CD8-positive, alpha-beta memory T cell (primary cell): ENCODE data around the gene IGF2BP1. TPM values are rescaled to one million over a fixed set of nuclear protein-coding genes. Genes with fewer than 3 reads are reported as not detected.

Experiments
- CTCF ChIA-PET: fragments of 350-600 bp; sonication (Branson Sonifier 250); formaldehyde crosslinking; loops from one replicate; lab custom pipeline; 2021; ENCODE audit warnings: antibody characterized with exemption; lab: Charles Lee
- POLR2A ChIA-PET: fragments of 350-600 bp; sonication (Branson Sonifier 250); formaldehyde crosslinking; loops from one replicate; lab custom pipeline; 2021; ENCODE audit warnings: antibody characterized with exemption; lab: Charles Lee
- DNase-seq, 5 donors: peaks; one replicate each; pipeline versions ENCODE4 v3.0.0 to v3.0.0-alpha.2; 2020 to 2022; ENCODE audit warnings: mixed read lengths in 1 of 5
- H3K27ac ChIP-seq: one replicate; pipeline ENCODE4 v1.7.0; 2013; ENCODE audit warnings: low read depth, mild to moderate bottlenecking, low read length, moderate library complexity
- H3K27me3 ChIP-seq: 2 replicates; pipeline ENCODE4 v1.7.0; 2013; ENCODE audit warnings: low read length, mild to moderate bottlenecking; ENCODE audit not compliant: insufficient read depth, poor library complexity, severe bottlenecking
- H3K36me3 ChIP-seq: 2 replicates; pipeline ENCODE4 v1.7.0; 2013; ENCODE audit warnings: mild to moderate bottlenecking, low read length, moderate library complexity; ENCODE audit not compliant: insufficient read depth
- H3K4me1 ChIP-seq: 2 replicates; pipeline ENCODE4 v1.7.0; 2013; ENCODE audit warnings: mild to moderate bottlenecking, low read length, moderate library complexity; ENCODE audit not compliant: insufficient read depth
- H3K4me3 ChIP-seq: 2 replicates; pipeline ENCODE4 v1.7.0; 2013; ENCODE audit warnings: mild to moderate bottlenecking, low read length
- H3K9me3 ChIP-seq: 2 replicates; pipeline ENCODE4 v1.7.0; 2013; ENCODE audit warnings: mild to moderate bottlenecking, low read length
- H3K27ac Mint-ChIP-seq, 8 donors: one replicate each; pipeline ENCODE4 v1.8.0; 2020 to 2021; ENCODE audit warnings: mixed read lengths in 8 of 8, mild to moderate bottlenecking in 6 of 8, inconsistent platforms in 3 of 8, moderate library complexity in 3 of 8
- H3K27me3 Mint-ChIP-seq, 2 donors: one replicate each; pipeline ENCODE4 v1.8.0; 2020 to 2021; ENCODE audit warnings: mixed read lengths in 2 of 2, mild to moderate bottlenecking in 1 of 2, moderate library complexity in 1 of 2
- H3K36me3 Mint-ChIP-seq, 3 donors: one replicate each; pipeline ENCODE4 v1.8.0; 2020 to 2021; ENCODE audit warnings: mixed read lengths in 3 of 3, inconsistent platforms in 1 of 3, mild to moderate bottlenecking in 1 of 3
- H3K4me1 Mint-ChIP-seq, 3 donors: one replicate each; pipeline ENCODE4 v1.8.0; 2020 to 2021; ENCODE audit warnings: mixed read lengths in 3 of 3, inconsistent platforms in 1 of 3, mild to moderate bottlenecking in 1 of 3
- H3K4me3 Mint-ChIP-seq, 7 donors: one replicate each; pipeline ENCODE4 v1.8.0; 2020 to 2021; ENCODE audit warnings: mixed read lengths in 7 of 7, mild to moderate bottlenecking in 6 of 7, moderate library complexity in 4 of 7, inconsistent platforms in 2 of 7
- H3K9me3 Mint-ChIP-seq, 5 donors: one replicate each; pipeline ENCODE4 v1.8.0; 2020 to 2022; ENCODE audit warnings: mixed read lengths in 5 of 5, mild to moderate bottlenecking in 3 of 5, moderate library complexity in 2 of 5, inconsistent platforms in 1 of 5
- polyA plus RNA-seq: library from polyadenylated mRNA; unstranded; fragments of 300-500 nt; fragmentation: Illumina TruSeq; gene quantifications from one replicate; pipeline ENCODE4 v1.2.3, GENCODE V29; 2021
- total RNA-seq, 2 experiments: library from RNA; stranded (reverse); gene quantifications; one replicate each; pipeline ENCODE4 v1.2.3, GENCODE V29; 2021

Gene IGF2BP1
- total RNA-seq, result under 1 TPM; 0.24 to 0.28 TPM
- not detected for polyA plus RNA-seq

DNA sequence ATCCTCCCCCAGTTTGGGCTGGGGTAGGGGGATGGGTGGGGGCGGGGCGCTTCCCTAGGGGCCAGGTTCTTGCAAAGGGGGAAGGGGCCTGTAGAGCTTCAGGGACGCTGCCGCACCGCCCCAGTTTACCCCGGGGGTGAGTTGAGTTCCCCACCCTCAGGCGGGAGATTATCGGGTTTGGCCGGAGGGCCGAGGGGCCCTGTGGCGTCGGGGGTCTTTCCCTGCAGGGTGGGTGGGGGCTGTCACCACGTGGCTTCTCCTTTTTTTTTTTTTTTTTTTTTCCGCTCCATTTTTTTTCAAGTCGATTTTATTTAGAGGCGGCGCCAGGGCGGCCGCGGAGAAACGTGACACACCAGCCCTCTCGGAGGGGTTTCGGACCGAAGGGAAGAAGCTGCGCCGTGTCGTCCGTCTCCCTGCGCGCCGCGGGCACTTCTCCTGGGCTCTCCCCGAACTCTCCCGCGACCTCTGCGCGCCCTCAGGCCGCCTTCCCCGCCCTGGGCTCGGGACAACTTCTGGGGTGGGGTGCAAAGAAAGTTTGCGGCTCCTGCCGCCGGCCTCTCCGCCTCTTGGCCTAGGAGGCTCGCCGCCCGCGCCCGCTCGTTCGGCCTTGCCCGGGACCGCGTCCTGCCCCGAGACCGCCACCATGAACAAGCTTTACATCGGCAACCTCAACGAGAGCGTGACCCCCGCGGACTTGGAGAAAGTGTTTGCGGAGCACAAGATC, at the start of gene IGF2BP1:
TSS of gene IGF2BP1 (plus strand) at position 283 of the 724 bp plus-strand sequence. CDS start at position 644, 361 bp downstream.
- peaks cover 68% of the 10 kb centered on the region for H3K27me3 ChIP-seq

DNA sequence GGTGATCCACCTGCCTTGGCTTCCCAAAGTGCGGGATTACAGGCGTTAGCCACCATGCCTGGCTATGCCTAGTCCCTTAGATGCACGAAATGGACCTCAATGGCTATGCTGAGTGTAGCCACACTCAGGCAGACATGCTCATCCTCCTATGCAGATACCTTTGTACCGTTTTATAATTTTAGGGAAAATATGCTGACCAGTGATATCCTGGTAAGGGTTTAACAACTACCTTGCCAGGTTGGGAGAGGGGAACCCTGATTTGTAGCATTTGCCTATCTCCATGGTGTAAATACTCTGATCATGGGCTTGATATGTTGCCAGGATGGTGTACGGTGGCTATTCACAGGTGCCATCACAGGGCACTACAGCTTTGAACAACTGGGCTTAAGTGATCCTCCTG, 45.6 kb upstream of the IGF2BP1 start:
- ChIA-PET POLR2A (no interaction called here), CTCF (no interaction called here)
- DNase-seq, result no peak
- Histone ChIP-seq H3K4me1 (no peaks in the 10 kb centered on the region), H3K27me3 (no peaks in the 10 kb centered on the region), H3K27ac (no peak overlapping the region), H3K4me3 (no peak overlapping the region), H3K9me3 (no peaks in the 10 kb centered on the region), H3K36me3 (no peaks in the 10 kb centered on the region)
- no peak overlapping the region for H3K27ac Mint-ChIP-seq
- no peaks in the 10 kb centered on the region for H3K9me3 Mint-ChIP-seq
- no peaks in the 10 kb centered on the region for H3K36me3 Mint-ChIP-seq
- peaks cover 1 to 2% (median 1%) of the 10 kb centered on the region in 3 donors for H3K4me1 Mint-ChIP-seq
- peaks cover 9 to 24% of the 10 kb centered on the region in 2 donors for H3K27me3 Mint-ChIP-seq
- no peak overlapping the region for H3K4me3 Mint-ChIP-seq

More for the DNA sequence above, at the start of gene IGF2BP1:
- Mint-ChIP-seq H3K4me1 (peaks cover 19 to 34% (median 30%) of the 10 kb centered on the region in 3 donors), H3K27me3 (peaks cover 75 to 92% of the 10 kb centered on the region in 2 donors), H3K9me3 (peaks cover 0 to 14% (median 11%) of the 10 kb centered on the region in 5 donors), H3K4me3 (peak within 1 kb of the TSS in 6 of 7 donors; percentile 57 to 85 (median 69)), H3K36me3 (no peaks in the 10 kb centered on the region), H3K27ac (peak within 1 kb of the TSS in 3 of 8 donors; percentile 63 to 72 (median 68))
- no peaks in the 10 kb centered on the region for H3K9me3 ChIP-seq
- no peaks in the 10 kb centered on the region for H3K36me3 ChIP-seq
- peak within 1 kb of the TSS; percentile 76 for H3K27ac ChIP-seq
- ChIA-PET CTCF (no interaction called here), POLR2A (interaction anchor here (0.8 kb wide), 1 partner anchor 52 kb away, joined by 4 read pairs; the partner anchor contains the start of gene SNF8)
- no peak for DNase-seq
- peak within 1 kb of the TSS; percentile 25 for H3K4me3 ChIP-seq
- peaks cover 32% of the 10 kb centered on the region for H3K4me1 ChIP-seq

DNA sequence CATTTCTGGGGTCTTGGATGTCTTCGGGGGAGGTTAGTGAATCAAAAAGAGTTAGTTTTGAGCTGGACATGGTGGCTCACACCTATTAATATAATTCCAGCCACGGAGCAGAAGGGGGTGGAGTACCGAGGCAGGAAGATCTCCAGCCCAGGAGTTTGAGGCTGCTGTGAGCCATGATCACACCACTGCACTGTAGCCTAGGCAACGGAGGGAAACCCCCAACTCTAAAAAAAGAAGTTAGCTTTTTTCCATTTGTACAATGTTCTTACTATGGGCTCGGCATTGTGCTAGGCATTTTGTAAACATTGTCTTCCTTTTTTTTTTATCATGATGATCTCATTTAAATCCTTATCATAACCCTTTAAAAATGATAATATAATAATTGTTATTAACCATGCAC, 44.3 kb upstream of the IGF2BP1 start:
- Mint-ChIP-seq H3K4me3 (no peak overlapping the region), H3K4me1 (peaks cover 6% of the 10 kb centered on the region in 3 donors), H3K9me3 (no peaks in the 10 kb centered on the region), H3K36me3 (no peaks in the 10 kb centered on the region), H3K27ac (no peak overlapping the region), H3K27me3 (peaks cover 6 to 24% of the 10 kb centered on the region in 2 donors)
- no peak overlapping the region for H3K27ac ChIP-seq
- H3K4me1 ChIP-seq, result no peaks in the 10 kb centered on the region
- no peaks in the 10 kb centered on the region for H3K9me3 ChIP-seq
- no peak for DNase-seq
- no peak overlapping the region for H3K4me3 ChIP-seq
- ChIA-PET POLR2A (no interaction called here), CTCF (no interaction called here)
- H3K36me3 ChIP-seq, result no peaks in the 10 kb centered on the region
- no peaks in the 10 kb centered on the region for H3K27me3 ChIP-seq

DNA sequence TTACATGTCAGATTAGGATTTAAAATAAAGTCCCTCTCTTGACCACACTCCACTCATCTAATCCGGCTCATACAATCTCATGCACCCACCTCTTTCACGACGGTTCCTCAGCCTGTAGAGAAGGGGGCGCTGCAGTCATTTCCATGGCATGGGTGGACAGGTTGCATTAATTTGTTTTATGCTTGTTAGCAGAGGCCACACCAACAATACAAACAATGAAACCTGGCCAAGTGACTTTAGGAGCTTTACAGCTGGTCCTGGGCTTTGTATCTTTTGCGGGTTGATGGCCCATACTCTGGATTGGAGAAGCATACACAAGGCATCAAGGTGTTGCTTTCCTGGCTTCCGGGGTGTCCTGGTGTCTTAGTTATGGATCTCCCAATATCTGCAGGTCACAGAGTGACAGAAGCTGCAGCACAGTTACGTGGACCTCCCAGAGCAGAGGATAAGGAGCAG, 42.9 kb upstream of the IGF2BP1 start:
- H3K4me1 Mint-ChIP-seq, result peaks cover 6% of the 10 kb centered on the region in 3 donors
- no peak overlapping the region for H3K4me3 ChIP-seq
- no peak overlapping the region for H3K27ac Mint-ChIP-seq
- no peaks in the 10 kb centered on the region for H3K4me1 ChIP-seq
- H3K27me3 ChIP-seq, result peaks cover 2% of the 10 kb centered on the region
- CTCF ChIA-PET, result no interaction called here
- no peak overlapping the region for H3K27ac ChIP-seq
- H3K9me3 Mint-ChIP-seq, result no peaks in the 10 kb centered on the region
- POLR2A ChIA-PET, result no interaction called here
- DNase-seq, result no peak
- H3K36me3 ChIP-seq, result no peaks in the 10 kb centered on the region
- no peaks in the 10 kb centered on the region for H3K9me3 ChIP-seq
- peaks cover 11 to 31% of the 10 kb centered on the region in 2 donors for H3K27me3 Mint-ChIP-seq
- no peaks in the 10 kb centered on the region for H3K36me3 Mint-ChIP-seq
- no peak overlapping the region for H3K4me3 Mint-ChIP-seq

DNA sequence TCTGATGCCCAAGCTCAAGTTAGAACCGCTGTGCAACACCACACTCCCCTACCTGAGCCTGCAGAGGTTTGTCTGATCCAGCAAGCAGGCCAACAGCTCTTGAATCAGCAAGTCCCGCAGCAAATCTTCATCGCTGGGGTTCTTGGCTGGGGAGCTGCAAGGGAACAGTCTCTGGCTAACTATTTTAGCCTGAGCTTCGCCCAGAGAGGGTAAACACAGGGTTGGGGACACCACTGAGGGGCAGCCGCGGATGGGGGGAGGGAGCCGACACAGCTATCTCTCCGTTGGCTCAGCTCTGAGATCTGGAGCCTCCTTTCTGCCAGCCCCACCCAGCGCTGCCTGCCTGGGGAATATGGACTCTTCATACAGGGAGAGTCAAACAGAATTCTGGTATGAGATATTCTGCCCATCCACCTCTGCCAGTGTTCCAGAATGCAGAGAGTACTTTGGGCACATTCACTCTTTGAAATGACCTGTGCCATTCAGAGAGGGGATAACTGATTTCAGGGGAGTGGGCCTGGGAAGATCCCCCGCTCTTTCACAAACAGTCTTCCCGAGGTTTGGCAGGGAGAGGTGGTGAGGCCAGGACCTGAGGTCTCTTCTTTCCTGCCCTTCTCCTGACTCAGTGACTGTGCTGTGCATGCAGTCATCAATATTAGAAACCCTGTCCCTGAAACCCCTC, 36.2 kb upstream of the IGF2BP1 start:
- no peak overlapping the region for H3K4me3 ChIP-seq
- DNase-seq, result no peak
- H3K4me3 Mint-ChIP-seq, result no peak overlapping the region
- peak overlapping the region in 1 of 8 donors; percentile 50 for H3K27ac Mint-ChIP-seq
- no peaks in the 10 kb centered on the region for H3K4me1 ChIP-seq
- no peak overlapping the region for H3K27ac ChIP-seq
- H3K27me3 ChIP-seq, result peaks cover 4% of the 10 kb centered on the region
- H3K4me1 Mint-ChIP-seq, result peaks cover 6% of the 10 kb centered on the region in 3 donors
- no peaks in the 10 kb centered on the region for H3K9me3 Mint-ChIP-seq
- H3K36me3 Mint-ChIP-seq, result no peaks in the 10 kb centered on the region
- ChIA-PET POLR2A (no interaction called here), CTCF (interaction anchor here (1.2 kb wide), 1 partner anchor 12 kb away, joined by 3 read pairs; no protein-coding TSS in a partner anchor)
- no peaks in the 10 kb centered on the region for H3K36me3 ChIP-seq
- no peaks in the 10 kb centered on the region for H3K9me3 ChIP-seq
- H3K27me3 Mint-ChIP-seq, result peaks cover 29 to 45% of the 10 kb centered on the region in 2 donors

DNA sequence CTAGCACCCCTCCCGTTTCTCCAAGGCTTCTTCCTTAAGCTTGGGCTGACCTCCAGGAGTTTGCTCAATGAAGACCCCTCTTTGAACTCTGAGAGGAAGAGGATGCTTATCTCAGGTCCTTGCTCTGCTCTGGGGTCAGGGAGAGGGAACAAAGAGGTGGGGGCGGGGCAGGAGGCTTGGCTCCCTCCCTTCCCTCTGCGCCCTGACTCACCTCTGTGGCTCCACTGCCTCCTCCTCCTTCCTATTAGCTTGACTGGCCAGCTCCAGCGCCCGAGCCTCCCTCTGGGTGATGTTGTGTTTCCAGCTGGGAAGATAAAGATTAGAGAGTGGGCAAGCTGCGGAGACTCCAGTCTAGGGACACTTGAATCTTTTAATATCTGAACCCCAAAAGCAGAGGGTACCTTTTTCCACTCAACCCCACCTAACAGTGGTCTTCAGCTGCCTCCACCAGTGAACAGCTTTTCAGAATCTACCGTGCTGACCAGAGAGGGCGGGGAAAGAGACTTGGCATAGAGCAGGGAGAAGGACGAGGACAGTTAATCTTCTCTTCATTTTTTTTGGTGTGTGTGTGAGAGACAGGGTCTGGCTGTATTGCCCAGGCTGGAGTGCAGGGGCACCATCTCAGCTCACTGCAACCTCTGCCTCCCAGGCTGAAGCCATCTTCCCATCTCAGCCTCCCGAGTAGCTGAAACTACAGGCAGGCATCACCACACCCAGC, 35.5 kb upstream of the IGF2BP1 start:
- Mint-ChIP-seq H3K27me3 (peaks cover 31 to 42% of the 10 kb centered on the region in 2 donors), H3K9me3 (no peaks in the 10 kb centered on the region), H3K4me1 (peaks cover 3 to 4% (median 4%) of the 10 kb centered on the region in 3 donors), H3K27ac (no peak overlapping the region), H3K4me3 (no peak overlapping the region), H3K36me3 (no peaks in the 10 kb centered on the region)
- Histone ChIP-seq H3K36me3 (no peaks in the 10 kb centered on the region), H3K4me3 (no peak overlapping the region), H3K4me1 (no peaks in the 10 kb centered on the region), H3K9me3 (no peaks in the 10 kb centered on the region), H3K27me3 (peaks cover 4% of the 10 kb centered on the region), H3K27ac (no peak overlapping the region)
- CTCF ChIA-PET, result no interaction called here
- DNase-seq, result no peak
- POLR2A ChIA-PET, result no interaction called here

DNA sequence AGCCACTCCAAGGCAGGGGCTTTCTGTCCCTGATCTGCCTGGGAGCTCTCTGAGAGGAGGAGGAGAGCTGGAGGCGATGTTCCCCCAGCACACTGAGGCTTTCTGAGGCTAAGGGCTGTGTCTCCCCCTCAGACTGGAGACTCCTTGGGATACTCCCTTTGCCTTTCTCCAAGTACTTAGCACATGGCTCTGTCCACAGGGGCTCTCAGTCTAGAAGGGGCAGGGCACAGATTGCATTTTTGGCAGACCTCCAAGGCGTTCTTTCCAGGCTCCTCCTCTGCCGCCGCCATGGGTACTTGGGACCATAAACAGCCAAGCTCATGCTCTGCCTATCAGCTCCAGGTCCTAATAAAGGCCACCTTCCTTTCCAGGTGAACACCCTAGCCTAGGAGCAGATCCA, 27.0 kb upstream of the IGF2BP1 start:
- no peak for DNase-seq
- H3K4me3 ChIP-seq, result no peak overlapping the region
- Mint-ChIP-seq H3K36me3 (no peaks in the 10 kb centered on the region), H3K4me3 (no peak overlapping the region), H3K27me3 (peaks cover 35 to 57% of the 10 kb centered on the region in 2 donors), H3K27ac (peak overlapping the region in 1 of 8 donors; percentile 16), H3K4me1 (no peaks in the 10 kb centered on the region), H3K9me3 (no peaks in the 10 kb centered on the region)
- H3K27me3 ChIP-seq, result peaks cover 4% of the 10 kb centered on the region
- H3K4me1 ChIP-seq, result no peaks in the 10 kb centered on the region
- no peaks in the 10 kb centered on the region for H3K36me3 ChIP-seq
- POLR2A ChIA-PET, result no interaction called here
- H3K9me3 ChIP-seq, result no peaks in the 10 kb centered on the region
- CTCF ChIA-PET, result no interaction called here
- H3K27ac ChIP-seq, result no peak overlapping the region
